Activated CD8-positive, alpha-beta memory T cell treated with anti-CD3 and anti-CD28 coated beads, Interleukin-2, amount 50 U/mL, for 24 hours (primary cell): ENCODE results near the gene SORCS1.

Experiments used
- DNase-seq: peaks from one replicate; pipeline ENCODE4 v3.0.0-alpha.2; 2020; ENCODE audit errors: extremely low read depth

The SORCS1 gene

DNA sequence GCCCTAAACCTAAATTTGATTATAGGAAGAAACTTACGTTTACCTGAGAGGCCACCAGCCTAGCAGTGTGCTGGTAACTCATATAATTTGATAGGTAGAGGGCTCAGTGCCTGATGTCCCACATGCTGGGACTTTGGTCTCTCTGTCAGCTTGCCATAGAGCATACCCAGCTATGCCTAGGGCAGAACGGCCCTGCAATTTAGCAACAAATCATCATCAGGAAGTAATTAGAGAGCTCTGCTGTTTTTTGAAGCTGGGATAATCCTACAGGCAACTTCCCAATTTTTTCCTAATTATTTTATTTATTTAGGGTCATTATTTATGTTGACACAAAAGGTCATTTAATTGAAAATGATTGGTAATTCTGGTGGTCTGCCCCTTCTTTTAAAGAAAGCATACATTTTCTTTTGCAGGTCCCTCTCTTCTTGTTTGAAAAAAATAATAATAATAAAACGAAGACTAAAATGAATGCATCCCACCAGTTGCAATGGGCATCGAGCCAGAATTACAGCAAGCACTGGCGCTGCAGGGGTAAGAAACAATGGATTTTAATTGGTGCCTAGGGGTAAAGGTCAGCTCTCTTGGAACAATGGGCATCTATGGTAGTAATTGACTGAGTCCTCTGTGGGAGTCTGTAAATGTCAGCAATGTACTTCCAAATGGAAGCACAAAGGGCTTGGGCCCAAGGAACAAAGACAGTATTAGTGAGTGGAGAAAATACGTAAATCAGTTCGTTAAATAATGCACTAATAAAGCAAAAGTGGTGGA is 348.0 kb downstream of the SORCS1 start:
- no peak for DNase-seq

DNA sequence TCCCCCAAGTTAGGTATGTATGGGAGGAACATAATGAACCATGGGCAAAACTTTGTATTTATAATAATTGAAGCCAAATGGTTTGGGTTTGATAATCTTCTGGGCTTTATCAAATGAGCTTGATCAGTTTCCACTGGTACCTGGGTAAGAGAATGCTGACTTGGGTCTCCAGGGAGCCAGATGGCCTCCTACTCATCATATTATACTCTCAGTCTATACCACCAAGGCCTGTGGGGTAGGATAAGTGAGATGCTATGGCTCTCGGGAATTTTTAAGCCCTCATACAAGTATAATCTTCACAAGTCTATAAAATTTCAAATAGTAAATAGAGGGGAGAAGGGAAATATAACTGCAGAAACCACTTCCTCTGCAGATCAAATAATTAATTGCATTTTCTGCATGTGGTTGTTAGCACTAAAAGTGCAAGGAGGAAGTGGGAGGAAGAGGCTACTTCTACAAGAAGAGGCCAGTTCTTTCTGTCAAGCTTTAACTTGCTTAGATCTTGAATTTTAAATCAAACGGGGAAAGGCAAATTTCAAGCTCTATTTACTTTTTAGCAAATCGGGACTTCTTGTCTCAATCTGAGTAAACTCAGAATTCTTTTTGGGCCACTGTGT is 349.0 kb downstream of the SORCS1 start:
- no peak for DNase-seq

DNA sequence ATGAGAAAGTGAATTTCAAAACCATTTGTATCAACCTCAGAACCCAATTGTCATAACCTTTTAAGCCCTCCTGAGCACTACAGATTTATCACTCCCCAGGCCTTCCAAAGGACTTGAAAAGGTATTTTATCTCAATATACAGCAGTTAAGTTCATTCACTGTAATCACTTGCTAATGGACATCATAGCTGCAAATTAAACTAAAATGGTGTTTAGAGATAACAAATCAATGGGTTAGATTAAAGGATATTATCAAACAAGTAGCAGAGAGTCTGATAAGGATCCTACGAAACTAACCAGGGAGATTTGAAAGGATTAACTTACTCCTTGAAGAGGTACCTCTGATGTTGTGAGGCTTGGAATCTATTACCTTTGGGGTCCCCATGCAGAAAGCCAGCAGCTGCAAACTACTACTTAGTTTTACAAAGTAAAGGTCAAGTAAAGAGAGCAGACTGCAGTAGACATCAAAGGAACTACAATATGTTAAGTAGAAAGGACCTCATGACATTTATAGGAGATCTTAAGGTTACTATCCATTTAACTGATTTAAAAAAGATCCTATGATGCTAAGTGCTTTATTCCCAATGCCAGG is 359.4 kb downstream of the SORCS1 start:
- DNase-seq, result no peak

DNA sequence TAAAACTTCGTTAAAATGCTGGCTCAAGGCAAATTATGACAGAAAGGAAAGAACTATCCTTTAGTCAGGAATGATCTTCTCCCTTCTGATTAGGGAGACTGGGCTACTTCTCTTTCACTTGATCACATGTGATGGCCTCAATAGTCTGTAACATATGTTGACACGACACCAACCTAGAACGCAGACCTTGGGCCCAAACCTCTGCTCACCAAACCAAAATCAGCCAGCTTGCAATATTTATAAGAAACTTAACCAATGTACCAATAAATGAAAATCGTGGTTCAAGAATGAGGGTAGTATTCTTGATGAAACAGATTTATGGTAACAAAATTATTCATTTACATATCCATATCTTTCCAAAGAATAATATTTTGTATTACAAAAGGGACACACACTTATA is 361.6 kb downstream of the SORCS1 start:
- DNase-seq, result no peak

DNA sequence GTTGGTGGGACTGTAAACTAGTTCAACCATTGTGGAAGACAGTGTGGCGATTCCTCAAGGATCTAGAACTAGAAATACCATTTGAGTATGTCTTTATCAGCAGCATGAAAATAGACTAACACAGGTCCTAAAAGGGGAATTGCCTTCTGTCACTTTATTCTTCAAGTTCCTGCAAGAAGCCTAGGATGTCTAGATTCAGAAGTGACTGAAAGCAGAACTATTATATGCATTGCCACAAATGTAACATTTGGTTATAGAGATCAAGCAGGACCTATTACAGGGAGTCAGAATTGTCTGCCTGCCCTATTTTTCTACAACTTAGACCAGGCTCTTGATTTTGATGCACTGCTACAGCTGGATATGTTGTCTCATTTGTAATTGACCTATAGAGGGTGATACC is 364.7 kb downstream of the SORCS1 start:
- no peak for DNase-seq

DNA sequence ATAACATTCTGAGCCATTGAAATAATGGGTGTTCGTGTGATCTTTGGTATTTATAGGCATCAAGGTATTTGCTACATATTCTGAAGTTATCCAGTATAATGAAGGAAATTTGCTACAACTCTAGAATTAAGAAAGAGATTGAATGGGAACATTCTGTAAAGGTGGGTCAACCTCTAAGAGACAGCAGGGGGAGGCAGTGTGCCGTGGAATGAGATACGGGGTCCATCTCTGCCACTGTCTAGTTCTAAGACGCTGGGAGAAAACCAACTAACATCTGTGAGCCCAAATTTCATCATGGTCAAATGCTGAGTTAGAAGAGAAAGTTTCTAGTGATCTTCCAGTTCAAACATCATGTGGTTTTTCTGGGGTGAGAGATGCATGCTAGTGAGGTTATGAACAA is 368.9 kb downstream of the SORCS1 start:
- no peak for DNase-seq

DNA sequence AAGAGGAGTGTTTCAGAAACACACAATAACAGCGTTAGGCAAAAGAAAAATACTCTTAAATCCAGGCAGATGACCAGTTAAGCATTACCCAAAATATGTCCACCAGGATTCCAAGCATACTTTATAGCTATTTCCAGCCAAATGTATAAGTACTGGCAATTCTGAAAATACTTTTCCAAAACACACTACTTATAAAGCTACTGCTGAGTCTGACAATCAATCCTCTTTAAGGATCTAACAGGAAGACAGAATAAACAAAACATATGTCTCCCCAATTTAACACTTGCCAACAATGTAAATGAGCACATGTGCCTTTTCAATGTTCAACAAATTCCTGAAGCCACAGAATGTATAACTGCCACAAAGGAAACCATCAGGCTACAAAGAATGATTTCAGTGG is 370.9 kb downstream of the SORCS1 start:
- no peak for DNase-seq

DNA sequence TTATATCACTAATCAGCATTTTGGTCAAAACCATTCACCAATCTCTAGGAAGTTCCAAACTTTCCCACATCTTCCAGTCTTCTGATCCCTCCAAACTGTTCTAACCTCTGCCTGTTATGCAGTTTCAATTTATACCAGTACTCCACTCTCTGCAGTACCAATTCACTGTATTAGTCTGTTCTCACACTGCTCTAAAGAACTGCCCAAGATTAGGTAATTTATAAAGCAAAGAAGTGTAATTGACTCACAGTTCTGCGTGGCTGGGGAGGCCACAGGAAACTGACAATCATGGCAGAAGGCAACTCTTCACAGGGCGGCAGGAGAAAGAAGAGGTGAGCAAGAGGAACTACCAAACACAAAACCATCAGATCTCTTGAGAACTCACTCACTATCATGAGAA is 374.9 kb downstream of the SORCS1 start:
- no peak for DNase-seq

DNA sequence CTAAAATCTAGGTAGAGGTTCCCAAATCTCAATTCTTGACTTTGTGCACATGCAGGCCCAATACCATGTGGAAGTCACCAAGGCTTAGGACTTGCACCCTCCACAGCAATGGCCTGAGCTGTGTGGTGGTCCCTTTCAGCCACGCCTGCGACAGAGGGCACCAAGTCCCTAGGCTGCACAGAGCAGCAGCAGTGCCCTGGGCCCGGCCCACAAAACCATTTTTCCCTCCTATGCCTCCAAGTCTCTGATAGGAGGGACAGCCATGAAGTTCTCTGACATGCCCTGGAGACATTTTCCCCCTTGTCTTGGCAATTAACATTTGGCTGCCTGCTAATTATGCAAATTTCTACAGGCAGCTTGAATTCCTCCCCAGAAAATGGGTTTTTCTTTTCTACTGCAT is 375.5 kb downstream of the SORCS1 start:
- no peak for DNase-seq

DNA sequence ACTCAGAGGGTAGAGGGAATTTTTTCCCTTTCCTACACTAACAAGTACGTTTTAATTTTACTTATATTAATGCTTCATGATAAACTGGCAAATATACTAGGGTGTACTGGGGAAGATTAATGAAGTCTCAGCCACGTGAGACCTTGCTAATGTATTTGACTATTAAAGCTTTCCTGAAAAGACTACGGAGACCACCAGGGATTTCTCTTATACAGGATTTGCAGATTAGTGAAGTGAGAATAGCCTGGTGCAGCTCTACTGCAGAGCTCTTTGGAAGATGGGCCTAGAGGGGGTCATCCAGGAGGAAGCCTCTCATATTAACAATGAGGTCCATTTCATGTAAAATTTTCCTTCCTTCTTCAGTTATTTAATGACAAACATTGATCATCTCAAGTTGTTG is 379.0 kb downstream of the SORCS1 start:
- DNase-seq, result no peak

DNA sequence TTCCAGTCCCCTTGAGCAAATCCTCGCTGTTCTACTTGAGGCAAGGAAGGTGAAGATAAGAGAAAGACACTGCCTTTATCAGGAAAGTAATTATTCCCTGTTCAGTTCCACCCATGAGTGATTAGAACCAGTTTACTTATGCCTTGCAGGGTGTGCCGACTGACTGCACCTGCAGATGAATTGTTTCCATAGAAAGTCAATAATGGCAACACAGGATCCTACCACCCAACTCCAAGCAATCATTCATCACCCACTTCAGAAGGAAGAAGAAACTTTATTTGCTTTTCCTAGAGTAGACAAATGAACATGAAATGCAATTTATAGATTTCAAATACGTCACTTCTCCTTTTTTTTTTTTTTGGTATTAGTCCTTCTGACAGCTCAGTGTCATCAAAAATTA is 383.9 kb downstream of the SORCS1 start:
- no peak for DNase-seq

DNA sequence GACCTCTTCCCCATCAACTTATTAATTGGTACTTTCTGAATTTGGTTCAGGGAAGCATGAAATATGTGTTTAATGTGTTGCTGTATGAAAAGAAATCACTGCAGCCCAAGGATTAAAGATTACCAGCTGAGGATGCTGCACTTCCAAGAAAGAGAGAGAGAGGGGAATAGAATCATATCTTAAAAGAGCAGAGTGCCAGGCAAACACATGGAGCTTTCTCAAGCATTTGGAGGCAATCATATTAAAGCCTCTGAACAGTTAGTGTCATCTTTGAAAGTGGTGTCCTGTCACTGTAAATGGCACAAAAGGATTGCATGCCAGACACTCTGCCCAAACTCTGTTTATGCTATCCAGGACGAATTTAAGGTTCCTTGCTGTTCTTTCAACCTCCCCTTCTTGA is 386.7 kb downstream of the SORCS1 start:
- no peak for DNase-seq

DNA sequence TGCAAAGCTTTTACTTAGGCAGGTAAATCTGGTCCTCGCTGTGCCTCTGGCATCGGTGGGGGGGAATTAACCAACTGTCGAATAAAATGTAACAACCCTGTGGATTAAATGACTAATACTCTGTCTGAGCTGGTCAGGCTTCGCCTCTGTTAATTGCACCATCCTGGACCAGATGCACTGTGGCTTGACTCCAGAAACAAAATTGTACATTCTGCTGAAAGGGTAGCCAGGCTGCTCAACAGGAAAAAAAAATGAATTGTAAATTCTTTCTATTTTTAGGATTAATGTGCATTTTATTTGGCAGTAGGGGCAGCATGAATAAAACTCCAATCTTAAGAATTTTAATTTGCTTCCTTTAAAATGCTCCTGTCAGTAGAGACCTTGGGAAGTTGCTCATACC is 389.4 kb downstream of the SORCS1 start:
- DNase-seq, result no peak

DNA sequence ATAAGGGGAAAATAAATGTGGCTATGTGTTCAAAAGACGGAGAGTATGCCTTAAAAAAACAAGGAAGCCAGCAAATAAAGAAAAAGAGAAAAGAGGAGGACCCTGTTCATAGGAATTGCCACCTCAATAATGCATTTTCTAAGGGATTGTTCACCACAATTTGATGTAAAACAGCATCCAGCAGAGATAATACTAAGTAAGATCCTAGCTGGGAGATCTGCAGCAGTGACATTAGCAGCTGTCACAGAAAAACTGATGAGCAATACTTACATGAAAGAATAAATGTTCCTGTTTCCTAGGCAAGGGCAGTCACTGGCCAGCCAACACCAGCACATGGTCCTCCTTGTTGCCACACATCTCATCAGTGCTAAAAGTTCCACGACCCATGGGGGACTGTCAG is 391.5 kb downstream of the SORCS1 start:
- no peak for DNase-seq

DNA sequence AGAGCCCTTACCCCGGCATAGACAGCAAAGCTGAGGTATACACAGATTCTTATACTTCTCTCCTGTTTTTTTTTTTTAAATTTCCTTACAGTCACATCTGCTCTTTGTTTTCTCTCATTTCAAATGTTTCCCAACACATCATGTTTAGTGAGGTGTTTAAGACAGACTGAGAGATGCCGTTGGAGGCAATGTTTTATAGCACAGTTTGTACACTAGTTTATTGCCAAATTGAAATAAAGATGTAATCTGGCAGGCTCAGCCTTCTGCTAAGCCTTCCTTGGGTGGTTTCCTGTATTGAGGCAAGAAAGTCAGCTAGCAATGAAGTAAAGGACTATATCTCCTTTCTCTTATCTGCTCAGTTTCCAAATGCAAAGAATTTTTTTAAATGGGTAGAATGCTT is 393.4 kb downstream of the SORCS1 start:
- no peak for DNase-seq

DNA sequence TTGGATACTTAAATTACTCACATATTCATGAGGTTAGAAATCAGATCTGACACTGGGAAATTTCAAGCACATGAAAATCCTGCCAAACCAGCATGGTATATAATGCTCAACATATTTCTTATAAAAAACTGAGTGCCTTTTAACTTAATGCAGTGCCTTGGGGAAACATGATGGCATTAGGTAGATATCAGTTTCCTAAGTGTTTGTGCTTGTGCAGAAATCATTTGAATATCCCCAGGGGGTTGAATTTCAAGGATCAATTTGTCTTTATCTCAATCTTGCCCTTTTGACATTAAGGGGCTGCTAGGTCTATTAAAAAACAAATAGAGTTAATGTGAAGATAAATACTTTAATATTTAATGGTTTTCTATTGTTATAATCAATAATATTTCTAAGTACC is 396.3 kb downstream of the SORCS1 start:
- DNase-seq, result no peak

DNA sequence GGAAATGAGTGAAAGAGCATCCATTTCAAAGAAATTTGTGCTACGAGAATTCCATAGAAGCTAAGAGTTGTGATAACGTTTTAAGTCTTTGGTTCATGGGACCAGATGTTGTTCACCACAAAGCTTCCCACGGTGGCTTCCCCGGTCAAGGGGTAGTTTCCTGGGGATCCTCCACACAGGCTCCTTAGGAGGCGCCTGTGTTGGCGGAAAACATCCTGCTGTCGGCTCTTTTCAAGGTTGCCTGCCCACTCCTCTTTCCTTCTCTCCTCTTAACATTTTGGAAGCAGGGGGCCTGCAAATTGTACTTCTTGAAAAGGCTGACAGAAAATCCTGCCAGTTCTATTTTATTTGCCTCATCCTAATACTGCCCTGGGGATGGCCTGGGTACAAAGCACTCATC is 398.6 kb downstream of the SORCS1 start:
- DNase-seq, result no peak

DNA sequence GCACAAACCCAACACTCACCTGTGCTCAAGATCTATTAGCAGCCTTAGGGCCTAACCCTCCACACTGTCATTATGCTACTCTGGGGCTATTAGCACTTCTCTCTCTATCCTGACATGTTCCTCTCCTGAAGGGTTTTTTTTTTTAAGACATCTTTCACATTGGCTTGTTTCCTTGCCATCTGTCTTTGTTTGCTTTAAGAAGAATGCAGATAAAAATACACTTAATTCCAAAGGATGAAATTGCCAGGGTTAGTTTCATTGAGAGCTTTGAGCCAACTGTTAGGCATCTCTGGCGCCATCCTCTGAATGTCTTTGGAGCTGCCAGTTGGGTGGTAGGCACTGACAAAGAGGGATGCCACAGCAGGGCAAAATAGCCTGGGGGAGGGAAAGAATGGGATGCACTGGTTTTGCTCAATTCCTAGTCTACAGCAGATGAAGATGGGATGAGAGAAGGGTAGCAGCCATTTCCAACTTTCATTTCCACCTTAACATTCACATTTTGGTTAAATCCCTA is 399.2 kb downstream of the SORCS1 start:
- no peak for DNase-seq

DNA sequence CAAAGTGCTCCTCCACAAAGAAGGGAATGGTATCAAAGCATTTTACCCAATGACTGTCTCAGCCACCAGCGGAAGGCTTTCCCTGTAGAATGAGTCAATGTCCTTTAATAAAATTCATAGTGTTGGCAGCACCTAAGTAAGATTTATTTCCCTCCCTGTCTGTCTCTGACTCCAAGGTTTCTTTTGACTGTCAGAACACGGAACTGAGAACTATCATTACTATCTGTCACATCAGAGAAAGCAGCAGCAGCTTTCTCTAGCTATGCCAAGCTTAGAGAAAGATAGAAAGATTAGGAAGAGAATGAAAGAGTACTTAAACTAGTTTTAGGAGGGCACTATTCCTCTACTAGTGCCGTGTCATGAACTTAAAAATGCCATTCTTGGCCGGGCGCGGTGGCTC is 400.1 kb downstream of the SORCS1 start:
- DNase-seq, result no peak

DNA sequence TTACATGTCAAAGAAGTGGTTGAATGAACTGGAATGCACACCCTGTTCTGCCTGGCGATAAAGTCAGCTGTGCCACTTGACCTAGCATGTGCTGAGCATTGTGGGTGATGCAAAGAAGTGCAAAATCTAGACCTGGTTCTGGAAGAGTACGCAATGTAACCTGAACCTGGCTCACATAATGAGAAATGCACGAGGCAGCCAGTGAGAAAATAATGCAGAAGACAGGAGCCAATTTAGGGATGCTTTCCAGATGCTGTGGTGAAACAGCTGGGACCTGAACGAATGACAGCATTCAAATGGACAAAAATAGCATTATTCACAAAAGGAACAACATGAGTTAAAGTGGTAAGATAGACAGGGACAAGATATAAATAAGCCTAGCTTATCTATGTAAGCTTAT is 402.6 kb downstream of the SORCS1 start:
- DNase-seq, result no peak

DNA sequence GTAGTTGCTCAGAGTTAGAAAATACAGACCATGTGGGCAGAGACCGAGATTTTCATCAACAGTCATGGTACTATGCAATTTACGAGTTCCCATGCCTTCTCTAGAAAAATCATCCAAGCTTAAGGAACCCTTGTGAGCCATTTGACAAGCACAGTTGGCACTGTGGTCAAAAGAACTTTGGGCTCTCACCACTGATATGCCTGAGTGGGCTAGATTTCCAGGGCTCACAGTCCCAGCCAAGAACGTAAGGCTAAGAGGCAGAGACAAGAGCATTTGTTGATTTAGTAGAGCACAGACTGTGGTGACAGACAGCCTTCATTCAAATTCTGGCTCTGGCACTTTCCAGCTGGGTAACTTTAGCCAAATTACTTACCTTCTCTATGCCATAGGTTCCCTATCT is 407.0 kb downstream of the SORCS1 start:
- no peak for DNase-seq

DNA sequence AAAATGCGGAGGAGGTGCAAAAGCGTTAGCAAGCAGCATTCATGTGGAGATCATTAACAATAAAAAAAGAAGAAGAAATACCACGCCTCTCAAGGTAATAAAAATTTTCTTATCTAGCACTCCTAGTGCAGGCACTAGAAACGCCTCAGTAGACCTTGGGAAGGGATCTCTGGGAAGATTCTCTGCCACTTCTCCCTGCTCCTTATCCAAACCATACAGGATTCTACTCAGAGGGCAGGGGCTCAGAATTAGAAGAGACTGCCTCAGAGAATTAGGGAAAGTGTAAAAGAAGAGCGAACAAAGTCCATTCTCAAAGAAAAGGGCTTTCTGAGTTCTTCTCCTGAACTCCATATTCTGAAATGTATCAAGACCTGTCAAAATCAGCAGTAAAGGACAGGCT is 413.4 kb downstream of the SORCS1 start:
- no peak for DNase-seq

DNA sequence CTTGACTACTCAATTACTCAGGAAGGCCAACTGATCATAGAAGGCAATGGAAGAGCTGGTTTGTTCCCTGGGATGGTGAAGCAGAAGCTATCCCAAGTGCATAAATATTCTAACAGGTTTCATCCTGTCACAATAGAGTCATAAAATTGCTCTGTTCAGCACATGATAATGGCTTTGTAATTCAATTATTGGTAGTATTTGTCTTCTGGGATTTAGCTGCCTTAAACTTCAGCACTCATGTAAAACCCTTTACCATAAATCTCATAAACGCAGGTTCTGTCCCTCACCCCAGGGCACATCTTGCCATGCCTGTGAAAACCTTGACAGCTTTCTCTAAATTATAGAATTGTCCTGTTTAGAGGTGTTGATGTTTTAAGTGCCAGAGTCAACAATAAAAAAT is 417.6 kb downstream of the SORCS1 start:
- DNase-seq, result no peak
